HUES6 (cell line): ENCODE data around the gene PSMD14.
"Not testable (repeated sequence)": the region's sequence is repeated elsewhere in the genome, so short reads cannot be mapped to it uniquely, and the experiment has no call there.

Source experiments
- H3K27ac ChIP-seq: 2 replicates; pipeline ENCODE4 v1.7.0; 2013; ENCODE audit warnings: low read depth, mild to moderate bottlenecking, low read length, inconsistent platforms
- H3K27me3 ChIP-seq: 2 replicates; pipeline ENCODE4 v1.6.1; 2013; ENCODE audit warnings: low read length; ENCODE audit not compliant: control insufficient read depth, insufficient read depth
- H3K36me3 ChIP-seq: 2 replicates; pipeline ENCODE4 v1.6.1; 2013; ENCODE audit warnings: low read length; ENCODE audit not compliant: control insufficient read depth, insufficient read depth
- H3K4me1 ChIP-seq: 2 replicates; pipeline ENCODE4 v1.6.1; 2013; ENCODE audit warnings: low read length; ENCODE audit not compliant: control insufficient read depth, insufficient read depth
- H3K4me3 ChIP-seq: 2 replicates; pipeline ENCODE4 v1.5.1; 2013; ENCODE audit warnings: low read depth, low read length
- H3K9ac ChIP-seq: one replicate; pipeline ENCODE4 v1.6.1; 2013; ENCODE audit warnings: mild to moderate bottlenecking, low read length
- H3K9me3 ChIP-seq: 2 replicates; pipeline ENCODE4 v1.6.1; 2013; ENCODE audit warnings: low read depth, low read length; ENCODE audit not compliant: control insufficient read depth, insufficient read depth

PSMD14 gene

GRCh38 chr2:161337247-161337646 lies 29.0 kb downstream of the PSMD14 start:
- H3K9me3 ChIP-seq = no peaks in the 10 kb centered on the region
- H3K27me3 ChIP-seq = no peaks in the 10 kb centered on the region
- no peak overlapping the region for H3K27ac ChIP-seq
- H3K36me3 ChIP-seq = 0 out of 2 replicates have a peak, but pooled peaks cover 6% of the 10 kb centered on the region
- no peaks in the 10 kb centered on the region for H3K4me1 ChIP-seq
- H3K4me3 ChIP-seq = no peak overlapping the region
- no peak overlapping the region for H3K9ac ChIP-seq

GRCh38 chr2:161339532-161339931 lies 31.3 kb downstream of the PSMD14 start:
- not testable (repeated sequence) for H3K4me1 ChIP-seq, H3K27ac ChIP-seq, H3K9me3 ChIP-seq, H3K9ac ChIP-seq, H3K27me3 ChIP-seq, H3K36me3 ChIP-seq, H3K4me3 ChIP-seq

- H3K27me3 ChIP-seq, H3K27ac ChIP-seq, H3K4me3 ChIP-seq, H3K9me3 ChIP-seq, H3K9ac ChIP-seq, H3K4me1 ChIP-seq, H3K36me3 ChIP-seq: not testable (repeated sequence)
Observed at GRCh38 chr2:161340930-161341413, 32.7 kb downstream of the PSMD14 start.

- H3K9ac ChIP-seq = no peak overlapping the region
- 0 out of 2 replicates have a peak, but pooled peaks cover 6% of the 10 kb centered on the region for H3K36me3 ChIP-seq
- no peaks in the 10 kb centered on the region for H3K27me3 ChIP-seq
- no peak overlapping the region for H3K4me3 ChIP-seq
- H3K4me1 ChIP-seq = peaks cover 4% of the 10 kb centered on the region; the same call in 1 of the 2 replicates
- H3K9me3 ChIP-seq = no peaks in the 10 kb centered on the region
- H3K27ac ChIP-seq = no peak overlapping the region
Observed at GRCh38 chr2:161343235-161343634, 35.0 kb downstream of the PSMD14 start.

GRCh38 chr2:161344692-161345091 lies 36.5 kb downstream of the PSMD14 start:
- H3K36me3 ChIP-seq = no peaks in the 10 kb centered on the region
- no peak overlapping the region for H3K27ac ChIP-seq
- peaks cover 12% of the 10 kb centered on the region; the same call in 1 of the 2 replicates for H3K4me1 ChIP-seq
- no peaks in the 10 kb centered on the region for H3K9me3 ChIP-seq
- H3K27me3 ChIP-seq = no peaks in the 10 kb centered on the region
- H3K4me3 ChIP-seq = no peak overlapping the region
- no peak overlapping the region for H3K9ac ChIP-seq

GRCh38 chr2:161351678-161352077 lies 43.5 kb downstream of the PSMD14 start:
- Histone ChIP-seq H3K36me3 (no peaks in the 10 kb centered on the region), H3K27me3 (no peaks in the 10 kb centered on the region), H3K4me1 (peaks cover 33% of the 10 kb centered on the region), H3K4me3 (no peak overlapping the region), H3K27ac (no peak overlapping the region), H3K9me3 (no peaks in the 10 kb centered on the region), H3K9ac (no peak overlapping the region)

GRCh38 chr2:161352719-161353118 lies 44.5 kb downstream of the PSMD14 start:
- Histone ChIP-seq H3K27me3 (no peaks in the 10 kb centered on the region), H3K9me3 (no peaks in the 10 kb centered on the region), H3K4me3 (no peak overlapping the region), H3K9ac (no peak overlapping the region), H3K36me3 (no peaks in the 10 kb centered on the region), H3K27ac (no peak overlapping the region), H3K4me1 (peaks cover 30% of the 10 kb centered on the region)

- peaks cover 30% of the 10 kb centered on the region for H3K4me1 ChIP-seq
- H3K9ac ChIP-seq = no peak overlapping the region
- H3K9me3 ChIP-seq = 0 out of 2 replicates have a peak, but pooled peaks cover under 1% of the 10 kb centered on the region
- no peaks in the 10 kb centered on the region for H3K36me3 ChIP-seq
- H3K4me3 ChIP-seq = no peak overlapping the region
- H3K27ac ChIP-seq = no peak overlapping the region
- no peaks in the 10 kb centered on the region for H3K27me3 ChIP-seq
Observed at GRCh38 chr2:161353543-161353942, 45.3 kb downstream of the PSMD14 start.

GRCh38 chr2:161354106-161354505 lies 45.9 kb downstream of the PSMD14 start:
- H3K4me3 ChIP-seq = no peak overlapping the region
- no peaks in the 10 kb centered on the region for H3K27me3 ChIP-seq
- no peaks in the 10 kb centered on the region for H3K36me3 ChIP-seq
- peaks cover 3% of the 10 kb centered on the region; the same call in 1 of the 2 replicates for H3K9me3 ChIP-seq
- no peak overlapping the region for H3K9ac ChIP-seq
- no peak overlapping the region for H3K27ac ChIP-seq
- H3K4me1 ChIP-seq = peaks cover 27% of the 10 kb centered on the region

GRCh38 chr2:161355106-161355505 lies 46.9 kb downstream of the PSMD14 start:
- Histone ChIP-seq H3K27ac (no peak overlapping the region), H3K4me3 (no peak overlapping the region), H3K4me1 (peaks cover 22% of the 10 kb centered on the region), H3K9me3 (peaks cover 5% of the 10 kb centered on the region; the same call in 1 of the 2 replicates), H3K9ac (no peak overlapping the region), H3K36me3 (no peaks in the 10 kb centered on the region; the same call in 1 of the 2 replicates), H3K27me3 (no peaks in the 10 kb centered on the region)

GRCh38 chr2:161355983-161356382 lies 47.8 kb downstream of the PSMD14 start:
- peaks cover 5% of the 10 kb centered on the region; the same call in 1 of the 2 replicates for H3K9me3 ChIP-seq
- no peak overlapping the region for H3K4me3 ChIP-seq
- H3K36me3 ChIP-seq = no peaks in the 10 kb centered on the region; the same call in 1 of the 2 replicates
- H3K27me3 ChIP-seq = no peaks in the 10 kb centered on the region
- no peak overlapping the region for H3K9ac ChIP-seq
- H3K27ac ChIP-seq = no peak overlapping the region
- H3K4me1 ChIP-seq = peaks cover 22% of the 10 kb centered on the region
